HG02571 (cell line): ENCODE measurements around the gene EEIG1.
A peak's percentile ranks its signal among the peaks of the same experiment; 100 is the strongest.

Experiments used
- ATAC-seq: cut with Tn5 transposase; IDR thresholded peaks from one replicate; pipeline ENCODE4 v1.9.1; 2021; ENCODE audit warnings: mild to moderate bottlenecking, moderate library complexity; ENCODE audit not compliant: unreplicated experiment

The EEIG1 gene

GRCh38 chr9:127975376-127976315, 5.1 kb downstream of the EEIG1 start:
- ATAC-seq = no peak

- ATAC-seq = no peak
Measured at GRCh38 chr9:127974769-127975261, 6.0 kb downstream of the EEIG1 start.

- no peak for ATAC-seq
Measured at GRCh38 chr9:127974001-127974768, 6.6 kb downstream of the EEIG1 start.

- no peak for ATAC-seq
Measured at GRCh38 chr9:127973169-127974000, 7.4 kb downstream of the EEIG1 start.

- ATAC-seq = no peak
Measured at GRCh38 chr9:127972236-127972871, 8.4 kb downstream of the EEIG1 start.

GRCh38 chr9:127971357-127972235, 9.2 kb downstream of the EEIG1 start:
- no peak for ATAC-seq

- peak; percentile 75 for ATAC-seq
Measured at GRCh38 chr9:127970401-127971313, 10.1 kb downstream of the EEIG1 start.

- no peak for ATAC-seq
Measured at GRCh38 chr9:127968700-127969383, 11.9 kb downstream of the EEIG1 start.

- ATAC-seq = no peak
Measured at GRCh38 chr9:127968042-127968441, 12.7 kb downstream of the EEIG1 start.

GRCh38 chr9:127967151-127967809, 13.5 kb downstream of the EEIG1 start:
- no peak for ATAC-seq

GRCh38 chr9:127966416-127967150, 14.2 kb downstream of the EEIG1 start:
- no peak for ATAC-seq

- ATAC-seq = no peak
Measured at GRCh38 chr9:127965953-127966352, 14.8 kb downstream of the EEIG1 start.

- no peak for ATAC-seq
Measured at GRCh38 chr9:127963359-127964064, 17.3 kb downstream of the EEIG1 start.

GRCh38 chr9:127963041-127963358, 17.8 kb downstream of the EEIG1 start:
- ATAC-seq = no peak

GRCh38 chr9:127962278-127962677, 18.5 kb downstream of the EEIG1 start:
- no peak for ATAC-seq

- no peak for ATAC-seq
Measured at GRCh38 chr9:127961613-127962155, 19.1 kb downstream of the EEIG1 start.
